Measurements from ENCODE around the gene SIX1. TPM values are rescaled to one million over a fixed set of nuclear protein-coding genes. Genes with fewer than 3 reads are reported as not detected.

Gene SIX1
- total and polyA plus RNA-seq, 2 experiments from 2014 or later: 0.12 to 0.46 TPM

DNA sequence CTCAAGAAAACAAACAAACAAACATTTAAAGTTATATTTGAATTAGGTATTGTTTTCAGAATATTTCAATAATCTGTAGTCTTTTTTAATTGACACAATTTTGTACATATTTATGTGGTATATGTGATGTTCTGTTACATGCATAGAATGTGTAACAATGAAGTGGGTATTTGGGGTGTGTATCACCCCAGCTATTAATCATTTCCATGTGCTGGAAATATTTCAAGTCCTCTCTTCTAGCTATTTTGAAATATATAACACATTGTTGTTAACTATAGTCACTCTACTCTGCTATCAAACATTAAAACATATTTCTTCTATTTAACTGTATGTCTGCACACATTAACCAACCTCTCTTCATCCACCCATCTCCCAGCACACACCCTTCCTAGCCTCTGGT, 32.0 kb upstream of the SIX1 start:
- no peaks in the 10 kb centered on the region for H3K36me3 ChIP-seq
- H3K27ac ChIP-seq: no peak overlapping the region
- no peak for DNase-seq (ENCODE audit: low read depth in 1 of 2, low spot score in 1 of 2)
- no peaks in the 10 kb centered on the region for H3K27me3 ChIP-seq
- H3K9me3 ChIP-seq (ENCODE audit: low read depth): no peaks in the 10 kb centered on the region
- peaks cover 8% of the 10 kb centered on the region for H3K4me1 ChIP-seq (ENCODE audit: low read depth)
- TF ChIP-seq, protein P1, sequence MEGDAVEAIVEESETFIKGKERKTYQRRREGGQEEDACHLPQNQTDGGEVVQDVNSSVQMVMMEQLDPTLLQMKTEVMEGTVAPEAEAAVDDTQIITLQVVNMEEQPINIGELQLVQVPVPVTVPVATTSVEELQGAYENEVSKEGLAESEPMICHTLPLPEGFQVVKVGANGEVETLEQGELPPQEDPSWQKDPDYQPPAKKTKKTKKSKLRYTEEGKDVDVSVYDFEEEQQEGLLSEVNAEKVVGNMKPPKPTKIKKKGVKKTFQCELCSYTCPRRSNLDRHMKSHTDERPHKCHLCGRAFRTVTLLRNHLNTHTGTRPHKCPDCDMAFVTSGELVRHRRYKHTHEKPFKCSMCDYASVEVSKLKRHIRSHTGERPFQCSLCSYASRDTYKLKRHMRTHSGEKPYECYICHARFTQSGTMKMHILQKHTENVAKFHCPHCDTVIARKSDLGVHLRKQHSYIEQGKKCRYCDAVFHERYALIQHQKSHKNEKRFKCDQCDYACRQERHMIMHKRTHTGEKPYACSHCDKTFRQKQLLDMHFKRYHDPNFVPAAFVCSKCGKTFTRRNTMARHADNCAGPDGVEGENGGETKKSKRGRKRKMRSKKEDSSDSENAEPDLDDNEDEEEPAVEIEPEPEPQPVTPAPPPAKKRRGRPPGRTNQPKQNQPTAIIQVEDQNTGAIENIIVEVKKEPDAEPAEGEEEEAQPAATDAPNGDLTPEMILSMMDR (IDR thresholded peaks at IDR 0.05; ENCODE audit: low read depth, low read length): no peak
- H3K4me3 ChIP-seq: no peak overlapping the region

DNA sequence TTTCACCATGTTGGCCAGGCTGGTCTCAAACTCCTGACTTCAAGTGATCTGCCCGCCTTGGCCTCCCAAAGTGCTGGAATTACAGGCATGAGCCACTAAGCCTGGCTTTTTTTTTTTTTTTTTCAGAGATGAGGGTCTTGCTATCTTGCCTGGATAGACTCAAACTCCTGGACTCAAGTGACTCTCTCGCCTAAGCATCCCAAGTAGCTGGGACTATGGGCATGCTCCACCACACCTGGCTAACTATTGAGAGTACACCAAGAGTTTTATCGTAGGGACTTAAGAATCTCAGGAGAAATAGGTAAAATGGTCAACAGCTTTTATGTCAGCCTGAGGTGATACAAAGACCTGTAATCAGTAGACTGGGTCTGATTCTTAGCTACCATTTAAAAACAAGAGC, 31.2 kb upstream of the SIX1 start:
- TF ChIP-seq, protein P1 (IDR thresholded peaks at IDR 0.05; ENCODE audit: low read depth, low read length): no peak

DNA sequence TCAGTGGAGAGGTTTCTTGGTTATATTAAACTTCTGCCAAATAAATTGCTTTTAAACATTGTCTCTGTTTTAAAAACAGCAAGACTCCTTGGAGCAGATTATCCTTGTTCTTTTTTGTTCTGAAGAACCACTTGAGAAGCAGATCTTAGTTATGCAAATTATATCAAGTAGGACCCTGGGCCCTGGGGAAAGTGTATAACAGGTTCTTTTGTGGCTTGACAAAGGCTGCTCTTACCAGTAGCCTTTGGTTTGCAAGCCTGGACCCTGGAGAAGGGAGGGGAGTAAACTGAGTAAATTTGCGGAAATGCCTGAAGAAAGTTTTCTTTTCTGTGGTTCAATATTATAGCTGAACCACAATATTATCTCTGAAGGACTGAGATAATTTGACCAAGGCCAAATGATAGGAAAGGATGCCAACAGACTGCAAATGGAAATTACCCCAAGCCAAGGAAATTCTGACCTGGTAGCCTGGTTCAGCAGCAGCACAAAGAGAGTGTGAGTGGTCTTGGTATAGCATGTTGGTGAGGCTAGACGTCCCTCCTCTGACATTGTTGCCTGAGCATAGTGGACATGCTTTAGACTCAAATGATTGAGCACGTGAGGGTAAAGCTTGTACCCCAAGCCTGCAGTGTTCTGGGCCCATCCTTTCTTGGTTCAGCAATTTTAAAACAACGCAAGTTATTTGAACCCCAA, 30.4 kb upstream of the SIX1 start:
- no peak overlapping the region for H3K4me3 ChIP-seq

More for the DNA sequence above, 31.2 kb upstream of the SIX1 start:
- peaks cover 8% of the 10 kb centered on the region for H3K4me1 ChIP-seq (ENCODE audit: low read depth)
- H3K36me3 ChIP-seq: no peaks in the 10 kb centered on the region
- H3K9me3 ChIP-seq (ENCODE audit: low read depth): no peaks in the 10 kb centered on the region
- no peak for DNase-seq (ENCODE audit: low read depth in 1 of 2, low spot score in 1 of 2)
- no peak overlapping the region for H3K27ac ChIP-seq
- no peak overlapping the region for H3K4me3 ChIP-seq
- H3K27me3 ChIP-seq: no peaks in the 10 kb centered on the region

DNA sequence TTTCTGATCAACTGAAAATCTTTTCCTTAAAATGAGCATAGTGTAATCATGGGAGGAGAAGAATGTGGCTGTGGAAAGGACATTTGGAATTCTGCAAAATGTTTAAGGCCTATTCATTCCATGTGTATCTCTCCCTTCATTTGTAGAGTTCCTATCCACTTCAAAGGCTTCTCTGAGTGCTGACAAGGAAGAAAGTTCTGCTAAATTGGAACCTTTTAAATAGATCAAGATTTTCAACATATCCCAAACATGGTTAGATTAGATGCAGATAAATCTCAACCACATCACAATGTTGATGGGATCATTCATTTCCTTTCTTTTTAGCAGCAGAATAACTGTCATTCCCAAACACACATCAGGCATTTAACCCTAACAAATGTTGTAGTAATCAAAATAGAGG, 28.4 kb upstream of the SIX1 start:
- DNase-seq (ENCODE audit: low read depth in 1 of 2, low spot score in 1 of 2): no peak
- TF ChIP-seq, protein P1 (IDR thresholded peaks at IDR 0.05; ENCODE audit: low read depth, low read length): no peak
- Histone ChIP-seq H3K27ac (no peak overlapping the region), H3K4me3 (no peak overlapping the region), H3K27me3 (no peaks in the 10 kb centered on the region), H3K36me3 (no peaks in the 10 kb centered on the region), H3K4me1 (ENCODE audit: low read depth) (no peaks in the 10 kb centered on the region), H3K9me3 (ENCODE audit: low read depth) (no peaks in the 10 kb centered on the region)

More for the DNA sequence above, 30.4 kb upstream of the SIX1 start:
- Histone ChIP-seq H3K27me3 (no peaks in the 10 kb centered on the region), H3K27ac (no peak overlapping the region), H3K9me3 (ENCODE audit: low read depth) (no peaks in the 10 kb centered on the region), H3K36me3 (no peaks in the 10 kb centered on the region), H3K4me1 (ENCODE audit: low read depth) (peaks cover 6% of the 10 kb centered on the region)
- TF ChIP-seq, protein P1 (IDR thresholded peaks at IDR 0.05; ENCODE audit: low read depth, low read length): no peak
- DNase-seq (ENCODE audit: low read depth in 1 of 2, low spot score in 1 of 2): no peak

DNA sequence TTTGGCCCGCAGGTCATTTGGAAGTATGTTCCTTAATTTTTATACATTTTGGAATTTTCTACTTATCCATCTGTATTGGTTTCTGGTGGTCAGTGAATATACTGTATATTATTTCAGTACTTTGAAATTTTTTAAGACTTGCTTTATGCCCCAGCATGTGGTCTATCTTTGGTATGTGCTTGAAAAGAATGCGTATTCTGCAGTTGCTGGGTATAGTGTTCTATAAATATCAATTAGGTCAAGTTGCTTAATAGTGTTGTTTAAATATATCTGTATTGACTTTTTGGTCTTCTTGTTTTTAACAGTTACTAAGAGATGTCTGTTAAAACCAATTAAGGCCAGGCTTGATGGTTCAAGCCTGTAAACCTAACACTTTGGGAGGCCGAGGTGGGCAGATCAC, 21.7 kb upstream of the SIX1 start:
- Histone ChIP-seq H3K36me3 (no peaks in the 10 kb centered on the region), H3K27me3 (no peaks in the 10 kb centered on the region), H3K4me3 (no peak overlapping the region), H3K9me3 (ENCODE audit: low read depth) (no peaks in the 10 kb centered on the region), H3K4me1 (ENCODE audit: low read depth) (no peaks in the 10 kb centered on the region), H3K27ac (no peak overlapping the region)
- TF ChIP-seq, protein P1 (IDR thresholded peaks at IDR 0.05; ENCODE audit: low read depth, low read length): no peak
- DNase-seq (ENCODE audit: low read depth in 1 of 2, low spot score in 1 of 2): no peak

Measured in cardiac muscle cell (in vitro differentiated cells and primary cell).